ENCODE measurements around the gene VDAC1.
"Not testable (repeated sequence)": the region's sequence is repeated elsewhere in the genome, so short reads cannot be mapped to it uniquely, and the experiment has no call there.

Gene VDAC1, protein sequence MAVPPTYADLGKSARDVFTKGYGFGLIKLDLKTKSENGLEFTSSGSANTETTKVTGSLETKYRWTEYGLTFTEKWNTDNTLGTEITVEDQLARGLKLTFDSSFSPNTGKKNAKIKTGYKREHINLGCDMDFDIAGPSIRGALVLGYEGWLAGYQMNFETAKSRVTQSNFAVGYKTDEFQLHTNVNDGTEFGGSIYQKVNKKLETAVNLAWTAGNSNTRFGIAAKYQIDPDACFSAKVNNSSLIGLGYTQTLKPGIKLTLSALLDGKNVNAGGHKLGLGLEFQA

GRCh38 chr5:134004626-134005416 is at the start of gene VDAC1:
VDAC1 (minus strand) TSS chr5:134004975; CDS start chr5:133993012, 11,963 bp downstream.
- DNase-seq (ENCODE audit: low read depth): peak; percentile 65

DNA sequence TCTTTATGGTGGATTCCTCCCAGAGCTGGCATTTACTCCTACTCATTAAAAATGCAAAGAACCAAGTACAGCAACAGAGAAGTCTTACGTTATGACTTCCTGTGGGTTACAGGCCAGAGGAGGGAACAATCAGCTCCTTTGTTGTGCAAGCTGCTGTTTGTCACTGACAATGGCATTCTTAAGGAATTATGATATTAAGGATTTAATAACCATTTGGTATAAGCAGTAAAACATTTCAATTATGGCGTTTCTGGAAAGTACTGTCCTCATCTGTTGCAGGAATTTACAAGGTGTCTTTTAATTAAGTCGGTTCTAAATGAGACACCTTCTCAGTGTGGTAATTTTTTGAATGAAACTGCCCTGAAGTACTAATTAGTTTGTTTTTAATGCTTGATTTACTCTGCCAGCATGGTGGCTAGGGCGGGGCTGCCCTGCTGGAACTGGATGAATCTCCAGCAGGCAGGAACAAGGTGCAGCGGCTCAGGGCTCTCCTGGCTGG is 49.1 kb upstream of the VDAC1 start:
- DNase-seq (ENCODE audit: low read depth): no peak

DNA sequence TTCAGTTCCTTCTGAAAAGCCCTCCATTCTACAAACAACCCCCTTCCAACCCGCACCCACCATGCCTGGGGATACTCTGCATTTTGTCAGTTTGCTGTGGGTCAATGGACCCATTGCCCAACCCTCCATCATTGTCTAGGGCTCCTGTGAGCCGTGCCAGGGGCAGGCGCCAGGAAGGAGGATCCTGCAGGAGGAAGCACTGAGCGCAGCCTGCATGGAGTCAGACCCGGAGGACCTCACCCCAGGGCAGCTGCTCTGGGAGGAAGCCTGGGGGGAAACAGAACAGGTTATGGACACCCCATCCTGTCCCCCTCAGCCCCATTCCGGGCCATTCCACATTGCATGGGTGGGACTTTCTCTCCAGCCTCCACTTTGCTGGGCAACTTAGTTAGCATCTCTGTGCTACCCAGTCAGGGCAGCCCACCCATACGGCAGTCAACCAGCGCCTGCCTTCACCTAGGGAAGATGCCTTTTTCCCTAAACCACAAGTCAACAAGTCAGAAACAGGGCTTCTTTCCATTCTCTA is 48.6 kb upstream of the VDAC1 start:
- DNase-seq (ENCODE audit: low read depth): no peak

- DNase-seq (ENCODE audit: low read depth): no peak
These were observed 46.5 kb upstream of the VDAC1 start for GRCh38 chr5:134051305-134051704.

GRCh38 chr5:134048864-134049263 is 44.1 kb upstream of the VDAC1 start:
- DNase-seq (ENCODE audit: low read depth): no peak

- no peak for DNase-seq (ENCODE audit: low read depth)
These were observed 42.9 kb upstream of the VDAC1 start for GRCh38 chr5:134047687-134048056.

GRCh38 chr5:134046801-134047686 is 42.3 kb upstream of the VDAC1 start:
- DNase-seq (ENCODE audit: low read depth): no peak

DNA sequence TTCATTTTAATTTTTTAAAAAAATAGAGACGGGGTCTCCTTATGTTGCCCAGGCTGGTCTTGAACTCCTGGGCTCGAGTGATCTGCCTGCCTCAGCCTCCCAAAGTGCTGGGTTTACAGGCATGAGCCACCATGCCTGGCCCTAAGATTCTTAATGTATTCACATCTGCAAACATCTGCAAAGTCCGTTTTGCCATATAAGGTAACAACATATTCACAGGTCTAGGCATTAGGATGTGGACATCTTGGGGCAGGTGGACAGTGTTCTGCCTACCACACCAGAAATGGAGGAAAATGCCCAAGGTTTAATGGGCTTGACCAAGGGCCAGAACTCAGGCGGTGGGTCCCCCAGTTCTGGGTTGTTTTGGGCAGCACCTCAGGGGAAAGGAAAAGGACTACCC is 41.6 kb upstream of the VDAC1 start:
- no peak for DNase-seq (ENCODE audit: low read depth)

- DNase-seq (ENCODE audit: low read depth): no peak
These were observed 39.3 kb upstream of the VDAC1 start for GRCh38 chr5:134043793-134044792.

GRCh38 chr5:134041570-134042411 is 37.0 kb upstream of the VDAC1 start:
- DNase-seq (ENCODE audit: low read depth): no peak

GRCh38 chr5:134038138-134038537 is 33.4 kb upstream of the VDAC1 start:
- DNase-seq (ENCODE audit: low read depth): no peak

GRCh38 chr5:134037160-134037559 is 32.4 kb upstream of the VDAC1 start:
- DNase-seq (ENCODE audit: low read depth): no peak

- no peak for DNase-seq (ENCODE audit: low read depth)
These were observed 29.6 kb upstream of the VDAC1 start for GRCh38 chr5:134034326-134034725.

- not testable (repeated sequence) for DNase-seq (ENCODE audit: low read depth)
These were observed 25.7 kb upstream of the VDAC1 start for GRCh38 chr5:134030303-134030964.

DNA sequence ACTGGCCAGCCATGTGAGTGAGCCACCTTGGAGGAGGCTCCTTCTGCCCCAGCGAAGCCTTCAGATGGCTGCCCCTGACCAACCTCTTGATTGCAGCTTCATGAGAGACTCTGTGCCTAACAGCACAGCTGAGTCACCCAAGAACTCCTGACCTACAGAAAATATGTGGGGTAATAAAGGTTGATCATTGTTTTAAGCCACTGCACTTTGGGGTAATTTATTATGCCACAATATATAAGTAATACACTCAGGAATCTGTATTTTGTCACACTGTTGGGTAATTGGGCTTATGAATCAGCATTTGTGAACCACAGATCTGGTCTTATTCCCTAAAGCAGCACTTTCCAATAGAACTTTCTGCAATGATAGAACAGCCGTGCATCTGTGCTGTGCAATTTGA is 24.4 kb upstream of the VDAC1 start:
- DNase-seq (ENCODE audit: low read depth): peak; percentile 92

DNA sequence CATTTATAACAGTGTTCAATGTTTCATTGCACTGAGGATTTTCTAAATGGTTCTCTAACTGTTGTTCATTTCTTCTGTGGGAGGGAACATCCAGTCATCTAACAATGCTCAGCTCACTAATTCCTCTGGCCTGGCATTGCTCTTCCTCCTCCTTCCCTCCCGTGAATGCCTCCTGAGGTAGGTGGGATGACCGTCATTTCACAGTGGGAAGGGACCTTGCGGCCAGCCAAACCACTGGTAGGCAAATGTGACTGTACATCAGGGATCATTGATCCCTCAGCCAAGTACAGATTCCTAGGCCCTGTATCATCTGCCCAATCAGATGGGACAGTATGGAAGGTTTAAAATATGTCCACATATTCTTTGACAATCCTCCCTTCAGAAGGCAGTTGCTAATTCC is 23.7 kb upstream of the VDAC1 start:
- no peak for DNase-seq (ENCODE audit: low read depth)

- no peak for DNase-seq (ENCODE audit: low read depth)
These were observed 22.5 kb upstream of the VDAC1 start for GRCh38 chr5:134027288-134027615.

DNA sequence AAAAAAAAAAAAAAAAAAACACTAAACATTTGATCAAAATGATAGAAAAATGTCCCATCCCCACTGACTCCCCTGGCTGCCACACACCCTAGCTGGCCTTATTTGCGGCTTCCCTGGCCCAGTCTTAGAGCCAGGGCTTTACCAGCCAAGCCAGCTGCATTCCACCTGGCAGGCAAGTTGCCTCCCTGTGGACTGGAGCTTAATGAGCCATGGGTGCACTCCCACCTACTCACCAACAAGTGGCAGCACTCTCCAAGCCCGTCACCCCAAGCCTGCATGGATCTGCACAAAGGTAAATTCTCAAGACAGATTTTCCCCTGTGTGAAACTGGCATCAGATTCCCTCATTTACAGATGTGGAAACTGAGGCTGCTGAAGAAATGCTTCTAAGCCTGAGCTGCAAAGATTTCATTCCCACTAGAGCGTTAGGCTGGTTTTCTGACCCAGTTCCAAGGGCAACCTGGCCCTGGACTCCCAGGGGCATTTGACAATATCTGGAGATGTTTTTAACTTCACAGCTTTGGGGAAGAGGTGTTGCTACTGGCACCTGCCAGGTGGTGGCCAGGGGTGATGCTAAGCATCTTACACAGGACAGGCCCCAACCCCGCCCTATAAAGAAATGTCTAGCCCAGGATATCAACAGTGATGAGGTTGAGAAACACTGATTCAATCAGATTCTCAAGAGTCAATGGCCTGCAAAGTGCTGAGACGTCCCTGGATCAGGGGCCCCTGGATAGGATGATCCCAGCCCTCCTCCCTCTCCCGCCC is 21.9 kb upstream of the VDAC1 start:
- DNase-seq (ENCODE audit: low read depth): no peak

- no peak for DNase-seq (ENCODE audit: low read depth)
These were observed 21.0 kb upstream of the VDAC1 start for GRCh38 chr5:134025786-134026185.

Data from stromal cell of bone marrow (primary cell).